Activated T-cell treated with anti-CD3 and anti-CD28 coated beads for 24 hours (primary cell): ENCODE measurements around the gene KERA.
"Not testable (repeated sequence)": the region's sequence is repeated elsewhere in the genome, so short reads cannot be mapped to it uniquely, and the experiment has no call there.

Experiments
- DNase-seq: peaks from one replicate; pipeline ENCODE4 v3.0.0-alpha.2; 2020; ENCODE audit warnings: low read depth

Gene KERA, protein sequence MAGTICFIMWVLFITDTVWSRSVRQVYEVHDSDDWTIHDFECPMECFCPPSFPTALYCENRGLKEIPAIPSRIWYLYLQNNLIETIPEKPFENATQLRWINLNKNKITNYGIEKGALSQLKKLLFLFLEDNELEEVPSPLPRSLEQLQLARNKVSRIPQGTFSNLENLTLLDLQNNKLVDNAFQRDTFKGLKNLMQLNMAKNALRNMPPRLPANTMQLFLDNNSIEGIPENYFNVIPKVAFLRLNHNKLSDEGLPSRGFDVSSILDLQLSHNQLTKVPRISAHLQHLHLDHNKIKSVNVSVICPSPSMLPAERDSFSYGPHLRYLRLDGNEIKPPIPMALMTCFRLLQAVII

DNA sequence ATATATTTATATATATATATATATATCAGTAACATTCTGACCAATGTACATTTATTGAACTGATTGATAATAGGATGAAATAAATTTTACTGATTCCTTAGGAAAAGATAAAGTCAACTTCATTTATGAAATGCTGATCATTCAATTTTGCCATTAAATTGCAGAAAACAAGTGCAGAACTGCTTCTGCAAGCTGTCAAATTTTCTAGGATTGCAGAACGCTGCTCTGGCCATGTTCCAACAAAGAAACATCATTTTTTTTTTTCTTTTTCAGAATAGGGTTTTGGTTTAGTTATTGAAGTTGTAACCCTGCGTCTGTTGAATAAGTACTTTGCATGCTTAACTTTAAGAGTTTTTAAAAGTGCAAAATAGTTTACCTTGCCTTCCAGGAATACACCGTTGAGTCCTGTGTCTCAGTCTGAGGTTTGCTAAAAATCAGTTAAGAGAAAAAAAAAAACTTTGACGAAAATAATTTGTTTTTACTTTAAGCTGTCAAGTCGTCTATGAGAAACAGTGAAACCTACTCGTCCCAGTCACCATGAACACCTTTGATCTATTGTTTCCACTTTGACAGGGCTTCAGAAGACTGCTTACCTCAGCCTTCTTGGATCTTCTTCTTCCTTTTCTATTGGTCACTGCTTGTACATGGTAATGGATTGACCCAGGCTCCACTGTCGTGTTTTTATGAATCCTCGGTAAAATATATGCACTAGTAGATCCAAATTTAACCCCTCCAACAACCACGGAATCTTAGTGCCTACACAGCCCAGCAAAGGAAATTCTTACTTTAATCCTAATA is at the start of gene KERA:
TSS of gene KERA (minus strand) at position 657 of the 798 bp plus-strand sequence. CDS start 1,743 bp downstream, outside the sequence.
- no peak for DNase-seq

DNA sequence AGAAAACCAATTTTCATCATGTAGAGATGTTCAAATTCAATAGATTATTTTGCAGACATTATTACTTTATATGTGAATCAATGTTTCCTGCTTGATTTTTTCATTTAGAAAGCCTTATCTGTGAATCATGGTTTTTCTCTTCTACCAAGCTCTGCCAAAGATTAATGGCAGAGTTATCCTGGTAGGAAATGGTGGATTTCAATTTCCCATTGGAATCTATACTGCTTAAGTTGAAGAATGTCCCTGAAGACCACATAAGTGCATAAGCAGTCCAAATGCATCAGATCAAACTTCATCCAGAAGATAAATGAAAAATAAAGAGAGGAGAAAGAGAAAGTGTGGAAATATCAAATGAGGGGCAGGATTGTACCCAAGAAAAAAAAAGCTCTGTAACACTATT is 48.5 kb upstream of the KERA start:
- DNase-seq = no peak

DNA sequence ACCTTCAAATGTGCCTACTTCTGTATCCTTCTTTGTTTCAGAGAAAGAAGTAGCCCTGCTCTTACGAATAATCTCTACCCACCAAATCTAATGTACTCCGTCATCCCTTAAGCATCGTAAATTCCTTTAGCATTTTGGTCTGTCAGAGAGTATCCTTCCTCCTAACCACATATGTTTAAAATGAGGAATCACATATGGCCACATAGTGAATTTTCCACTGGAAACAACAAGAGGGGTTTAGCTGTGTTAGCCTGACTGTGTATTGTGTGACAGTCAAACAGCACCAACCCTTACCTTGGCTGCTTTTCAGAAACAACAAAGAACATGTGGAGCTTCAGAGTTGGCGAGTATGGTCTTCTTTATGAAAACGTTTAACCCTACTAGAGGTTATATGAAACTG is 48.0 kb upstream of the KERA start:
- no peak for DNase-seq

DNA sequence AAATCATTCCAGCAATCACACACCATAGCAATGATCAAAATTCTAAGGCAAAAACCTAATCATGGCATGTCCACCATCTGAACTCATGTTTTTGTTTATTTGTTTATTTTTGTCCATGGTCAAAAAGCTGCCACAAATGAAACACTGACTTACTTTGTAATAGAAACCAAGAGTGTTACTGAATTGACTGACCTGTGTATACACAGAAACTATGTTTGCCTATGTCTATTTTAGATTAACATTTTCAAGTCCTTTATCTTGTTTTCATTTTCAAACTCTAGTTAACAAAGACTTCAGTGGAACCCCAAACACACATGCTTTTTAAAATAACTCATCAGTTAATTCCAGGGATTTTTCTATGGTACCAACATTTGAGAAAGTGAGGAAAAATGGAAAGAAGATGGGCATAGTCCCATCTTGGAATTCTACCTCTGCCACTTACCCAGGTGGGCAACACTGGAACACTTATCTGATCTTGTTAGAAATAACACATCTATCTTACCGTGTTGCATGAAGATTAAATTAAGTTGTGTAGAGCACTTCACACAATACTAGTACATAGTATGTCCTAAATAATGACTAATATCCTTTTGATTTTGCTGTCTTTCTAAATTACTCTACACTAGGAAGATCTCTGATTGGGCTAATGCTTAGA is 47.1 kb upstream of the KERA start:
- DNase-seq = no peak

DNA sequence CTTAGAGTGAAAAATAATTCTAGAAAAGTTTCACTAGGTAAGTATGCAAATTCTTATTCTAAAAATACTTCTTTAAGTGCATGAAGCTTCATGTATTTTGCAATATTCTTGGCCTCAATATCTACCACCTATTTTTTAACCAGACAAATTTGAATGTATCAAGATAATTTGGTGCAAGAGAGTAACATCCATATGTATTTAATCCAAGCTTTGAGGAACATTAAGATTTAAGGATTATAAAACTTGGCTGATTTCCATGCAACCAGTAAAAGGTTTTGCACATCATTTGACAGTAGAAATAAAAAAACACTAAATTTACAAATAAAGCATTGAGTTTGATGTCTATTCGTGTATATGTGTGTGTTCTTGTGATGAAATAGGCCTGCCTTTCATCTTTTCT is 45.8 kb upstream of the KERA start:
- DNase-seq = no peak

DNA sequence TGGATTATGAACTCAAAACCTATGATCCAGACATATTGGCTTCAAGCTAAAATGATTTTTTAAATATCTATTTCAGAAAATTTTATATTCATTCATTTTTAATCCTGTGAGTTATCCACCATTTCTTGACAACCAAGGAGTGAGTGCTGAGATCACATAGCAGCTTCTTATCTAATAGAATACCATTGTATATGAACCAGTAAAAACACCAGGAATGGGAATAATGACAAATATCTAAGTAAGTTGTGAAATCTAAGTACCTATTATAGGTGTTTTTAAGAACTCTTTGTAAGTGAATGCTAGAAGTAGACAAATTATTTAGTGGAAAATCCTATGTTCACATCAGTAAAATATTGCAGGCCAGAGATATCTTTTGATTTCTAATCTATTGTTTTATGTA is 45.3 kb upstream of the KERA start:
- DNase-seq = no peak

DNA sequence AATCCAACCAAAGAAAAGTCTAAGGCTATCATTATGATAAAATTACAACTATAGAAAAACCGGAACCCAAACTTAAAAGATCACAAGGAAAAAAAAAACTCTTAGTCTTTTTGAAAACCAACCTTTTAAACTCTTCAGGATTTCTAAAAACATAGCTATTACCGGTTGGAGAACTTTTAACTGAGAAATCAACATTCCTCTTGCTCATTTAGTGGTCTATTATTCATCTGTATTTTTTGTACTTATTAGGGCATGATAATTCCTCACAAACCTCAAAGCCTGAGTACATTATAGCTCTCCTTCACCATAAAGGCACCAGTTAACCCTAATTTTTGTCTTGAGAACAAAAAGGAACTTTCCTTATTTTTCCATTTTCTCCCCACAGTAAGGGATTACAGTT is 43.1 kb upstream of the KERA start:
- no peak for DNase-seq

DNA sequence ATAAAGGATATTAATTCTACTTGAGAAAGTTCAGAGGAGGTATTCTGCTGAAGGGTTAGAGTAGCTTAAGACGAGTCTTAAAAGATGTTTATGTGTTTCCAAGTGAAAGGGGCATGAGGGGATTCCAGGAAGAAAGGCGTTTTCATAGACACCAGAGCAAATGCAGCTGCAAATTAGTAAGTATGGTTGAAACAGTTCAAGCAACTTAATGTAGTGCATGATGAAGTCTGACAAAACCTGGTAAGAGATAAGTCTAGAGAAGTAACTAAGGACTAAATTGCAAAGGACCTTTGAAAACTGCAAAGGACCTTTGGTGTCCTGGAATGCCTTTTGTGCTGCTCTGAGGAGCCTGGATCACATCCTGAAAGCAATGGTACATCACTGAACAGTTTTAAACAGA is 42.0 kb upstream of the KERA start:
- no peak for DNase-seq

DNA sequence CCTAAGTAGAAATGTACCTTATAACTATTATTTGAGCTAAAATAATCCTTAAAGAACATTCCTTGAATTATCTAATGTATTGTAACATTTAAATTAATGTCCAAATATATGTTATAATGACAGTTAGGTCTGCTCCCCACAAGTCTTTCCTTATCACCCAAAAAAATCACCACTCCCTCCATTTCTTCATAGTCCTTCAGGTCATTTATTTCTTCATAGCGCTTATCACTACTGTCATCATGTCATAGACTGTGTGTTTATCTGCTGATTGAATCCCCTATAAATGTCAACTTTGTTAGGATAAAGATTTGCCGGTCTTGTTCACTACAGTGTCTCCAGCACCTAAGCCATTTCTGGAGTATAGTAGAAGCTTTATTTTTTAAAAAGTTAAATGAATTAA is 41.5 kb upstream of the KERA start:
- DNase-seq = no peak

DNA sequence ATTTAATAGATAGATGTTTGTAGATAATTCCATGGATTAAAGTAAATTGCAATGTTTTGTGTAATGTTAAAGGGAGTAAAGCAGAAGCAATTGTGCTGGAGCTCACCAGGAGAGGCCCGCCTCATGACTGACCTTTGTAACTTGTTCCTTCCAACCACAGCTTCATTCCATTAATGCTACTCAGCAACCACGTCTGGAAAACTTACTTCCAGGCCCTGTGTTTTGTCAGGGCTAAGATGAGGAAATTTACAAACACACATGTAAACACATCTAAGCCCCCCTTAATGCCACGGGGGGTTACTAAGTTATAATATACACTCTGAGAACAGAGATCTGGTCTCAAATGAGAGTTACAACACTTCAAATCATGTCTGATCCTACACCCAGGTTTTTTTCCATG is 41.1 kb upstream of the KERA start:
- no peak for DNase-seq

DNA sequence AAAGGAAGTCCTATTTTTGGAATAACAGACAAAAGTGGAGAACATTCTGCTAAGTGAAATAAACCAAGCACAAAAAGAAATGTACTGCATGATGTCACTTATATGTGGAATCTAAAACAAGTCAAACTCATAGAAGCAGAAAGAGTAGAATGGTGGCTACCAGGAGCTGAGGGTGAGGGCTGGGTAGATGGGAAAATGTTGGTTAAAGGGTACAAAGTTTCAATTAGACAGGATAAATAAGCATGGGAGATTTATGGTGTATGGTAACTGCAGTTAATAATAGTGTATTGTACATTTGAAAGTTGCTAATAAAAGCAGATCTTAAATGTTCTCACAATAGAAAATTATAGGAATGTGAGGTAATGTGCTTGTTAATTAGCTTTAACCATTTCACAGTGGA is 40.6 kb upstream of the KERA start:
- DNase-seq = no peak

DNA sequence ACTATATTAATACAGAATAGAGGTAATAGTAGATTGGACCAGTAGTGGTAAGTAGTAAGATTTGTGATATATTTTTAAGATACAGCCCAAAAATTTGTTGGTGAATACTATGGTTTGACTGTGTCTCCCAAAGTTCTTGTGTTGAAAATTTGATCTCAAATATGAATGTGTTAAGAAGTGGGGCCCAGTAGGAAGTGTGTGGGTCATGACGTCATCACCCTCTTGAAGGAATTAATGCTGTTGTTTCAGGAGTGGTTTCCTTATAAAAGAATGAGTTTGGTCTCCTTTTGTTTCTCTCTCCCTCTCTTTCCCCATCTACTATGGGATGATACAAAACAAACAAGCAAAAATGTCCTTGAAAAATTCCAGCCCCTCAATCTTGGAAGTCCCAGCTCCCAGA is 37.1 kb upstream of the KERA start:
- no peak for DNase-seq

DNA sequence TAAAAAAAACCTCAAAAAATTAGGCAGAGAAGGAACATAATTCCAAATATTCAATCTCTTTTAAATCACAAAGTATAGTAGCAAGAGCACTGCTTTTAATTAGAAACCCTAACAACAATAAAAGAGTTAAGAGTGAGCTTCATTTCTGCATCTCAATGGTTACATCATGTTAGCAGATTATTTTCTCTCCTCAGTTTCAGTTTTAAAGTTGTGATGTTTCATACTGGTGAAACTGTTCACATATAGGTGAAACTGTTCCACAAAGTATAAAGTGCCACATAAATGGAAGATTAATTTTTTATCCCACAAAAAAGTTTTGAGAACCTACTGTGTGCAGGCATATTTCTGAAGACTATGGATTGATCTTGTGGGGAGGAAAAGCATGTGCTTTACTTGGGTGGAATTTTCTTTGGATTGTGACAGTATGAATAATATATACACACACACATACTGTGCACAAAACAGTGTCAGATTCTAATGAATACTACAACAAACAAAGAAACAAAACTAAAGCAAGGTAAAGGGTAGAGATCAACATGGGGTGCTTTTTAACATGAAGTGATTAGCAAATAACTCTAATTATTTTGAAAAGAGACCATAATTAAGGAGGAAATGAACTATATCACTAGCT is 36.3 kb upstream of the KERA start:
- DNase-seq = no peak

DNA sequence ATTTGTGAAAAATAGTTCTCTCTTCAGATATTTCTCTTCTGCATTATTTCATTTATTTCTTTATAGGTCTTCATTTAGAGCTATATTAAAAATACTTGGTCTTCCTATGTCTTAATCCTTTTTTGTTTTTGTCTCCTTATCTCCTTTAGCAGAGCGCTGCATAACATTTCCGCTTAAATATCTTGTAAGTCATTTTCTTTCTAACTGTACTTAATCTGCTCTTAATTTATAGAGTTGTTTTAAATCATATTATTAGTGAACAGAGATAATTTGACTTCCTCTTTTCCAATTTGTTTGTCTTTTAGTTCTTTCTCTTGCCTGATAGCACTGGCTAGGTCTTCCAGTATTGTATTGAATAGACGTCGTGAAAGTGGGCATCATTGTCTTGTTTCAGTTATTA is 35.5 kb upstream of the KERA start:
- DNase-seq = no peak

DNA sequence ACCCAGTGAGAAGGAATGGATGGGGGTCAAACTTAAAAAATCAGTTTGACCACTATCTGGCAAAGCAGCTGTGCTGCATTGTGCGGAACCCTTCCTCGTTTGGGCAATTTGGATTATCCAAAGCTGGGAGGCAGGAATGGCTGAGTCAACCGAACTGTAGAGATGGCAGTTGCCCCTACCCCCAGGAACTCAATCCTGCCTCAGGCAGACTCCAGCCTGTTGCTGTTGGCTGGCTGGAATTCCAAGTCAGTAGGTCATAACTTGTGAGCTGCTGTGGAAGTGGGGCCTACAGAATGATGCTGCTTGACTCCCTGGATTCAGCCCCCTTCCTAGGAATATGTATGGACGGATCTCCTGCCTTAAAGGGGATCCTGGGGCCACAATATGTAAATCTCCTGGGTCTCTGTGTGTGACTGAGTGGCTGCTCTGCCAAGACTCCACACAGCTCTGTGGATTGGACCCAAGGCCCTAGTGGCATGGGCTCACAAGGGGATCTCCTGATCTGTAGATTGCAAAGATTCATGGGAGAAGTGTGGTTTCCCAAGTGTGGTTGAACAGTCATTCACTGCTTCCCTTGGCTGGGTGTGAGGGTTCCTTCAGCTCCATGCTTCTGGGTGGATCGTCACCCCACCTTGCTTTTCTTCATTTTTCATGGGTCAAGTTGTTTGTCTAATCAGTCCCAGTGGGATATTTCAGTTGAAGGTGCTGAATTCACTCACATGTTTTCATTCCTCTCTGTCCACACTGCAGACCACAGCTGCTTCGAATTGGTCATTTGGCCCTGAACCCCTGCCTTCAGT is 34.3 kb upstream of the KERA start:
- DNase-seq = no peak

DNA sequence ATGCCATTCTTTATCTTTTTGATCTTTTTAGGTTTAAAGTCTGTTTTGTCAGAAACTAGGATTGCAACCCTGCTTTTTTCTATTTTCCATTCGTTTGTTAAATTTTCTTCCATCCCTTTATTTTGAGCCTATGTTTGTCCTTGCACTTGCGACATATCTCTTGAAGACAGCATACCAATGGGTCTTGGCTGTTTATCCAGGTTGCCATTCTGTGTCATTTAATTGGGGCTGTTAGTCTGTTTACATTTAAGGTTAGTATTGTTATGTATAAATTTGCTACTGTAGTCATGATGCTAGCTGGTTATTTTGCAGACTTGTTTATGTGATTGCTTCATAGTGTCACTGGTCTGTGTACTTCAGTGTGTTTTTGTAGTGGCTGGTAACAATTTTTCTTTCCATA is 32.1 kb upstream of the KERA start:
- DNase-seq = not testable (repeated sequence)

DNA sequence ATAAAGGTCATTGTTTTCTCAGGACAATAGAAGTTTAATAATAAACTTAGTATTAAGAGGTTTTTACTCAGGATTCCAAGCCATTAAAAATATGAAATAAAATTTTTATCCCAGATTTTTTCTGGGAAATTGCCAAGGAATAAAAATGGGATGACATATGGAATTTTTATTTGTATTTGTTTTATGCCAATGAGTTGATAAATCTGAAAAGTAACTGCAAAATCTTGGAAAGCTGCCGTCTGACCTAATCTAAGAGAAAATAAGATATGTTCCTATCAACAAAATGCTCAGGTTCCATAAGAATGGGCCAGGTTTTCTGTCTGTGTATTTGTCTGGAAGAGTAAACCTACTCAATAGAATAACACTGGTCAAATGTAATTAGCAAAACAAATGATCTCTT is 22.2 kb upstream of the KERA start:
- DNase-seq = no peak

DNA sequence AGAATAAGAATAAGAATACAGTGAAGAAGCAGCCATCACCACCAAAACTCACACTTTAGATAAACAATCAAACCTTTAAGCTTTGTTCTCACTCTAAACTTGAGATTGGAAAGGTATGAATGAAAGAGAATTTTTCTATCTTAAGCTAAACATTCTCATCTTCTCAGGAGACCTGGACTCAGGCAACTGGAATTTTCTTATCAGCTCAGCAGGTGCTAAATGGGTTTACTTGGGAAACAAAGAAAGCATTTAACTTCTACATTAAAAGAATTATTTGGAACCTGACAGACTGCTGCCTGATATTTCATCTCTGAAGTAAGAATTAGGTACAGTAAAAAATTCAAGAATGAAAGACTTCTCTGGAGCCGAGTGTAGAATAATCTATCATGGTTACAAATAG is 20.7 kb upstream of the KERA start:
- no peak for DNase-seq

DNA sequence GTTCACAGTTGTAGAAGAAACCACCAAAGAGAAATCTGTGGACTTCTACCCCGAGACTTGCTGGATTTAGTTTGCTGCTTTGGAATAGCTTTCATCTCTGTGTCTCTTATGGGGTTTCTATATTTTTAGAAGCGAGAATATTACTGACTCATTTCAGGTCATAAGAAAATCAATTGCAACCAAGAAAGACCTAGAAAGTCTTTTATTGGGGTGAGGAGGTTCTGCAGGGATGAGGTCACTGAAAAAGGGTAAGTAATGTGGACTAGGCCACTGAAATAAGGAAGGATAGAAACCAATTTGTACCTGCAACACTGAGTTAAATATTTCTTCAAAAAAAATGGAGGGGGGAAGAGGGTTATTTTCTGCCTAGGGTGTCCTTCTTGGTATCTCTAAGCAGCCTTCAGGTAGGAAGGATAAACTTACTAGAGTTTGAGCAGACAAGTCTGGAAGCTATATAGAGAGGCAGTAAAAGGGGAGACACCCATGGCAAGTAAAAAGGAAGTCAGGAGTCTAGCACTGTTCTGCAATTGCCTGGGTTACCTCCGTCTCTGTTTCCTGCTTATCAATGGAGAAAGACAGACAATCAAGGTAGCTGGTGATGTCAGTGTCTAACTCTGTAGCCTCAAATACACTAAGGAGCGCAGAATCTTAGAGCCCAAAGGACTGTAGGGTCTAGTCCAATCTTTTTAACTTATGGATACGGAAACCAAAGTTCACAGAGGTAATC is 19.6 kb upstream of the KERA start:
- no peak for DNase-seq

DNA sequence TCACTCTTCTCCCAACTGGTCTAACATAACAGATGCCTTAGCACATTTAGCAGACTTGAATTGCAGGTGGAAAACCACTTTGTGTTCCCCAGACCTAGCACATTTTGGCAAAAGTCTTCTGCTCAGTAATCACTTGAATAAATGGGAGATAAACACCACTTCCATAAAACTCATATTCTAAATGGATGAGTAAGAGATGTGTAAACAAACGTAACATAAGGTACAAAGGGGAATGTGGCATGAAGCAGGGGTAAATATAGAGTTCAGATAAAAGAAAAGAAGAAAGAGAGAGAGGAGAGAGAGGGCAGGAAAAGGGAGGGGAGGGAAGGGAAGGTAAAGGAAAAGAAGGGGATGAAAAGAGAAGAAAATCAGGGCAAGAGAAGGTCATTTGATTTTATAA is 17.0 kb upstream of the KERA start:
- DNase-seq = no peak

DNA sequence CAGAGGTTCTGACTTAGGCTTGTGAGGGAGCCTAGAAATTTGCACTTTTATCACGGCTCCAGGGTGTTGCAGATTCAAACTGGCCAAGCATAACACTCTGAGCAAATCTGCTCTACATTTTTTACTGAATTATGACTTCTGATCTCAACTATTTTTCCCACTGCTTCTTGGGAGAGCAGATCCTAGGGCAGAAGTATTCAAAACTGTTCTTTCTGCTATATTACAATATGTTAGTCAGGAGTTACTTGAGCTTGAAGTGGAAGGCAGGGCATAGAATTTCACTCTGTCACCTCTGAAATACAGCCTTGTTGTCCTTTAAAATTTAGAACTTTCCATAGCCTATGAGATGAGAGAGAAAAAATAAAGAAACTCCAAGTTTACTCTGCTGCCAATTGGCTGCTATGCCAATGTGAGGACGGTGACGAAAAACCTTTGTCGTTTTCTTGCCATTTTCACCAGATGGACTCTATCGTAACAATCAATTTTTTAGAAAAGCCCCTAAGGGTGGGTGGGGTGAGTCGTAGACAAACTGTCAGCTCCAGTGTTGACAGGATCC is 16.4 kb upstream of the KERA start:
- no peak for DNase-seq
